Measurements from ENCODE around the gene LAMB3.

Gene LAMB3

DNA sequence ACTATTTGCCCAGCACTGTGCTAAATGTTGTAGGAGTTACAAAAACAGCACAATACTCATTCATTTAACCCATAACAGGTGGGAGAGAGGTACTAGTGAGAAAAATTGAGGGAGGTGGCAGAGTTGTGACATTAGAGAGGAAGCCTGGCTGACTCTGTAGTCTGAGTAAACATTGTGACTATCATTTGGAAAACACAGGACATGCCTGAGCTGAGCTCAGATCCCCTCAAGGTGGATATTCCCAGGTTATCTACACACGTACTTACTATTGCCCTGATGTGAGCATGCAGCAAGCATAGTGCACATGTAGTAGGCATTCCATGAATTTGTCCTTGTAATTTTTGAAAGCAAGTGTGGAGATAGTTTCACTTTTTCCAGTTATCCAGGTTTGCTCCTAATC is 57.8 kb downstream of the LAMB3 start:
- no peak for DNase-seq

DNA sequence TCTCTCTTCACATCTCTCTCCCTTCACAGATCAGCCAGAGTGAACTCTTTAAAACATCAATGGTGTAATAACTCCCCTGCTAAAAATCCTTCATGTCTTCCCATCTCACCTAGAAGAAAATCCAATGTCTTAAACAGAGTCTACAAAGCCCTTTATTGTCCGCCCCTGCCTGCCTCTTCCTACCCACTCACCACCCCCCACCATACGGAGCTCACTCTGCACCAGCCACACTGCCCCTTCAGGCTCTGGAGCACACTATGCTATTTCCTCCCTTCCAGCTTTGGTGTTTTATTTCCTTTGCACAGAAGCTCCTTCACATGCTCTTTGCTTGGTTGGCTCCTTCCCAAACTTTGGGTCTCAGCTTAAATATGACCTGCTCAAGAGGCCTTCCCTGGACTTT is 58.5 kb downstream of the LAMB3 start:
- no peak for DNase-seq

DNA sequence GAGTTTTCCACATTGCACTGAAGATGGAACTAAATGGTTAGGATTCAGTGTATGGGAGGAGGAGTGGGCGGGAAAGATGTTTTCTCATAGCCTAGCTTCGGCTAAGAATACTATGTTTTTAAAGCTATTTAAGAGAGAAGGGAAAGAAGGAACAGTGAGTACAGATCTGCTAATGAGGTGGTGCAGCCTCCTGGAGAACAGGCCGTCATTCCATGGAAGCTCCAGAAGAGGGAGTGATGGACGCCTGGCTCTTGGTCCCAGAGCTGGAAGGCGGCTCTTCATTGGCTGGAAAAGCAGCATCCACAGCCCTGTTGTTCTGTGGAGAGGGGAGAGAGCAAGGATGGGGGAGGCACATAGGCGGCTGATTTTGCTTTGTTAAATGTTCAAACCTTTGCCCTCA is 61.8 kb downstream of the LAMB3 start:
- peak; percentile 8 for DNase-seq

DNA sequence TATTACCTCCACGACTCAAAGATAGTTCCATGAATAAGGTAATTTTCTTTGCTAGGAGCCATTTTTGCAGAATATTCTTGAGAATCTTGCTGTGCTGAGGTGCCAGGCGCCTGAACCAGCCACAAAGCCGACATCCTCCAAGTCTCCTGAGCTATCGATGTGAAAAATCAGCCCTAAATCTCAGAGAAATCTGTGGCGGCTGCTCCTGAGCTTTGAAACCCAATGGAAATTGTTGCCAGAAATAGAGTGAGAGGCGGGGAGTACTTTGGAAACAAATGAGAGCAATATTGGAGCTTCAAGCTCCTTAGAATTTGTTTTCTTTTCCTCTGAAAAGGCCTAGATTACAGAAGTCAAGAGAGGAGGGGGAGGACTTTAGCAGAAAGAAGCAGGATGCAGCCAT is 62.4 kb downstream of the LAMB3 start:
- DNase-seq = no peak

DNA sequence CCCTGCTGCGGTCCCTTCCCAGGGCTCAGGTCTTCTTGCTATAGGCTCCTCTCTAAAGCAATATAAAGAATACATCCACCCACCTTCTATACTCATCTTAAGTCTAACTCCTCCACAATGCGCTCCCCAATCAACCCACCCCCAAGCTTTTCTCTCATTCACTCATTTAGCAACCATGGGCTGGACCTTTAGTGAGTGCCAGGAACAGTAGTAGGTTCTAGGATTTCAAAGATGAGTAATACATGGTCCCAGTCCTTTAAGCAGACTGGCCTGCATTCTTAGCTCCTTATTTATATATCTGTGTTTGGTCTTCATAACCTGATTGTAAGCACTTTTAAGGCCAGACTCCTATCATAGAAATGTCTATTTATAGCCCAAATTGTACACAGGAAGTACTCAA is 62.8 kb downstream of the LAMB3 start:
- DNase-seq = no peak

DNA sequence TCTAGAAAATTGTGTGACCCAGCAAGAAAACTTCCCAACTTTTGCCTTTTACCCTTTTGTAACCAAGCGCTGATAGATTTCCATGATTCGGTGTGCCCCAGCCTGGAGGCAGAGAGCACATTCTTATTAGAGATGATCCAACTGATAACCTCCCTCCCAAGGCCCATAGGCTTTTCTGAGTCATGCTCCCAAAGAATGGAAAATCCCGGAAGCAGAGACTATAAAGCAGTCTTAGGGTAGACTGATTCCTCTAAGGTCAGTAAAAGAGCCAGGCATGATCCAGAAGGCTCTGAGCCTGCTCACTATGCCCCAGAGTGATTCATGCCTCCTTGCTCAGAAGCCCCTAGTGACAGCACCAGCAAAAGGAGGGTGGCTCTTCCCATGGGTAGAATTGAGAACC is 64.4 kb downstream of the LAMB3 start:
- DNase-seq = no peak

DNA sequence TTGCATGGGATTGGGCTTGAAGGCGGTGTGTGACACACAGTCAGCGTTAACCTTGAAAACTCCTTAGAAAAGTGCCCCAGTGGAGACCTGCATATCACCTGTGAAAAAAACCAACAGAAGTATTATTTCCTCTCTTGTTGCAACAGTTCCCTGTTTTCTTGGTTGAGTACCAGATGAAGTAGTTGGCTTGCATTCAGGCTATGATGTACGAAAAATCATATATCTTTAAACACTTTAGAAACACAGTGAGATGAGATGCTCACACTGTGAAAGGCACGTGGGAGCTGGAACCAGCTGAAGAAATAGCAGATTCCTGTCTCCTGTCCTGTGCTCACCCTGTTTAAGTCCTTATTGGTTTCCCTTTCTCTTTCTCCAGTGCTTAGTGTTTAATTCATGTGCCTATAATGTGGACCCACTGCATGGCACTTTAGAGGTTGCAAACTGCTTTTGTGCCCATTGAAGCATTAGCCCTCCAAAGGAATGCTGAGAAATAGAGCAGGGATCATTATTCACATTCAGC is 65.9 kb downstream of the LAMB3 start:
- DNase-seq = no peak

DNA sequence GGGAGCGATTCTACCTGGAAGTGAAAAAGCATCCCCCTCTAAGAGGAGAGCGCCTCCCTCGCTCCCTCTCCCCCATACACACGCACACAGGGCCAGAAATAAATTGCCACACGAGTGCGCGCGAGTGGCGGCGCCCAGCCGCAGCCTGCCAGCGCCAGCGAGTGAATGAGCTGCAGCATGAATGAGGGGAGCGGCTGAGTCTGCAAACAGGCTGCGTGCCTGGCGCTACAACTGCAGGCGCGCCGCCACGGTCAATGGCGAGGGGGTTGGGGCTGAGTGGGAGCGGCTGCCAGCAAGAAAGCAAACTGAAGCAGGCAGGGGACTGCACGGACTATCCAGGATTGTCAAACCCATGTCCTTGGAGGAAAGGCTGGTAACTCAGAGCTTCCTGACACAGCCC is 66.6 kb downstream of the LAMB3 start:
- peak; percentile 71 for DNase-seq

DNA sequence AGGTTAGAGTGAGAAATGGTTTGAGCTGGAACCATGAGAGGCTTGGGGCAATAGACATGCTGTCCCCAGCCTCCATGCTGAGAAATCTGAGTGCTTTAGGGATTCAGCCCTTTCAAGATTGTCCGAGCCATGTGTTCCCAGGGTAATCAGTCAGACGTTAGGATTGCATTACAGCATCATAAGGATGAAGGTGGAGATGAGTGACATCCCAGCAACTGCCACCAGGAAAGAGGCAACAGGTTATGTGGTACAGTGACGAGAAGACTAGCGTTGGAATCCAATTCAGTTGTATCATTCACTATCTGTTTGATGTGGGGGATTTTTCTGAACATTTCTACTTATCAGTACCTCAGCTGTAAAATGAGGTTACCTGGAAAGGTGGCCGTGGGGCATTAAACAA is 67.0 kb downstream of the LAMB3 start:
- no peak for DNase-seq

DNA sequence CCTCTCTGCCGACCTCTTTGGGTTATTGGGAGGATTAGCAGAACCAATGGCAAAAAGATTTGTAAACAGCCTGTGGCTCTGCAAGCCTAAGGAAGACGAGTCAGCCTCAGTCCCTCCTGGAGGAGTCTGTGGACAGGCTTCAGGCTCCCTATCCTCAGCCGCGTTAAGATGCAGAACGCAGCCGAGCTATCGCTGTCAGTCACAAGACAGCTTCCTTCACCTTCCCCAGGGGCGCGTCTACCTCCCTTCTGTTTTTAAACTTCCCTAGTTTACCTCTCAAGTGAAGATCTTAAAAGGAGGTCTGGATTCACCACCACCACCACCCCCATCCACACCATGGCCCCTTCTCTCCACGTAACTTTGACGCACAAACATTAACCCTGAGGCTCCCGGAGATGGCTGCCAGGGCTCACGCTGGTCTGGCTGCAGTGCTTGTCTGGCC is 68.0 kb downstream of the LAMB3 start:
- DNase-seq = no peak

DNA sequence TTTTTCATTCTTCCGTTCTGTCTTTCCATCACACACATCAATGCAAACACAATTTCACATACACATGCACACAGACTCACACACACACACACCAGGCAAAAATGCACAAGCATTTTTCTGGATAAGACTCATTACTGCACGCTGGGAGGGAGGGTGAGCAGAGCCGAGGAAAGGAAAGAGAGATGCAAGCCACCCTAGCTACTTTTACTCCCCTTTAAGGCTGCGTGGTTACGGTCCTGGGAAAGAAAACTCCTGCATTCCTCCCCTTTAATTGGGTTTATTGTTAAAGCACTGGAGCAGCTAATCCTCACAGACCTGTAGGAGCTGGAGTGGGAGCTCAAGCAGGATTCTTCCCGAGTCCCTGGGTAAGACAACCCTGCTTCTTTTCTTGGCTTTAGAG is 68.8 kb downstream of the LAMB3 start, which contains the start of gene CAMK1G:
TSS of gene CAMK1G (plus strand) at position 307 of the 400 bp plus-strand sequence. CDS start 11,270 bp downstream, outside the sequence.
- DNase-seq = no peak

DNA sequence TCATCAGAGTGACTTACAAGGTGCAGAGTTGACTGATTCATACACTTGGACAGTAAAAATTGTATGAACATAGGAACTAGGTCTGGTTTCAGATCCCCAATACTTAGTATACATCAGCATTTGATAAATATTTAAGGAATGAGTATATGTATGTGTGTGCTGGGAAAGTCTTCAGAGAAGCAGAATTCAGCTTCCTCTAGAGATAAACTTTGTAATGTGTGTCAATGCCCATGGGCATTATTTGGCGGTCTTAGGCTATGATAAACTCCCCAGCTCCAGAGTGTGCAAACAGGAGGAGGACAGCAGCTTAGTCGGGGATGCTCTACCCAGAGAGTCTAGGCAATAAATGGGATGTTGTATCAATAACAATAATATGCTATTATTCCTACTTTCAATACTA is 71.6 kb downstream of the LAMB3 start:
- DNase-seq = no peak

DNA sequence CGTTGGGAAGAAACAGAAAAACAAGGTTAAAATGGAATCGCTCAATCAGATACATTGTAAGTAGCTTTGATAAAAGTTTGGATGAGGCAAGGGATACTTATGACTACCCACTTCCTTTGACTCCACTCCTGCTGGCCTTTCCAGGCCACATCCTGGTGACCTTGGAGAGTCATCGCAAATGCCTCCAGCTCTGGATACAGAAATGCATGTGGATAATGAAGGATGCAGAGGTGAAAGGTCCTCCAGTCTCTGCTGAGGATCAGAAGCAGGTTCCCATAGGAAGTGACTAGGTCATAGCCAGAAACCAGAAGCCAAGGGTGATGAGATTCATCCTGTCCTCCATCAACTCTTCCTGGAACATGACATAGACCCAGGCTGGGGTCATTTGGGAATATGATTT is 74.9 kb downstream of the LAMB3 start:
- no peak for DNase-seq

DNA sequence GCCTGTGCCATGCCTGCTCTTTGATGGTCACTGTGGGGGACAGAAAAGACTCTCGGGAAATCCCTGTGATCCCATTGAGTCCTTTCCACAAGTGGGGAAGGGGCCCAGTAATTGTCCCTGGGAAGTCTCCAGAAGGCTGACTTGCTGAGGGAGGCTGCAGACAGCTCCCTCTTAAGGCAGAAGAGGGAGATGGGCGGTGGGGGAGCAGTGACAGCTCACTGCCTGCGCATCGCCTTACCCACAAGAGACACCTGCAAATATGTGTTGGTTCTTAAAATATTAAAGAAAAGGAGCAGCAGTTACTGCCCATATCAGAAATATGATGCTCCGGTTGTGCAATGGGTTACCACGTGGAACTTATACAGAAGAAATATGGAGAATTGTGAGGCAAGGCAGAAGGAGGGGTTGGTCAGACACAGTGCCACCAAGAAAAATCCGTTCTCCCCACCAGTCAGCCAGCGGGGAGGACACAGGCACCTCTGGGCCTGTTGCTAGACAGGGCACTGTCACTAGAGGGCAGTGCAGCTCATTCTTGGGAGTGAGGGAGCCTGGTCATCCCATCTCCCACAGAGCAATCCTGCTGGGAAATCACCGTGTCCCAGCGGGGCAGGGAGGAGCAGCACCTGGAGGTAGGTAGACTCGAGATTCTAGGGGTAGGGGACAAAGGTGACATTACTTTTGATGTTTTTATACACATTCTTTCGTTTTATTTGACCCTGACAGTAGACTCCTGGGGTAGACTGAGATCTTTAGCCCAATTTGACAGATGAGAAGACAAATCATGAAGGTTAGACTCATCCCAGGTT is 75.6 kb downstream of the LAMB3 start:
- peak; percentile 37 for DNase-seq

DNA sequence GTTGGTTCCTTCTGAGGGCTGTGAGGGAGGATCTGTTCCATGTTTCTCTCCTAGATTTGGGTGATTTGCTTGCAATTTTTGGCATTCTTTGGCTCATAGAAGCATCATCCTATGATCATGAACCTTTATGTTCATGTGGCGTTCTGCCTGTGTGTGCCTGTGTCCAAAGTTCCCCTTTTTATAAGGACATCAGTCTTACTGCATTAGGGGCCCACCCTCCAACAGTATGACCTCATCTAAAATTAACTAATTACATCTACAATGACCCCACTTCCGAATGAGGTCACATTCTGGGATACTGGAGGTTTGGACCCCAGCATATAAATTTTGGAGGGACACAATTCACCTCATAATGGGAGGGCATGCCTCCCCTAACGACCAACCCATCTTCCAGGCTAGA is 81.5 kb downstream of the LAMB3 start:
- no peak for DNase-seq

DNA sequence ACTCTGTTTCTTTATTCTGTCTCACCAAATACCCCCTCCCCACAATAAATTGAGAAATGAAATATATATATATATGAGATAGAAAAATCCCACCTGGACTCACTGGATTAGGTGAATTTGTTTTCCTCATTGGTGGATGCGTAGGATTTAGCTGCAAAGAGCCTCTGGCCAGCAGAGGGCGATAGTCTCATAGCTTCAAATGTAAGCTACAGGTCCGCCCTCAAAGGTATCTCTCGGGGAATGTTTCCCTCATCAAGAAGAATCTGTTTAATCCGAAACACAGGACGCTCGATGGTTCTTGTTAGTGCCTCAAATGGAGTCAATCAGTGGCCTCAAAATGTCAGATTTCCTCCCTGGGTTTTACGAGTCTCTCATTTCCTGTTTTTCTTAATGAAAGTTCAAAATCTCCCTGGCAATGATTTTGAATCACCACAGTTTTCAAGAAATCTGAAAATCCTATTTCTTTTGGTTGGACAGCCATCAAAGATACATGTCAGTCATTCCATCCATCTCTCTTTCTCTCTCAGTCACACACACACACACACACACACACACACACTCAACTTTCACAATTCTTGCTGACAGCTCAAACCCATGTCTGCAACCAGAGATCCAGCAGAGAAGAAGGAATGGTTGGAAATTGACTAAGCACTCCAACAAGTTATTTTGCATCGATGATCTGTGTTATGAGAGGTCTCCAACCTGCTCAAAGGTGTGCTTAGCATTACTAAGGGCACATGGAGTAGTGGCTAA is 82.6 kb downstream of the LAMB3 start:
- peak; percentile 76 for DNase-seq

DNA sequence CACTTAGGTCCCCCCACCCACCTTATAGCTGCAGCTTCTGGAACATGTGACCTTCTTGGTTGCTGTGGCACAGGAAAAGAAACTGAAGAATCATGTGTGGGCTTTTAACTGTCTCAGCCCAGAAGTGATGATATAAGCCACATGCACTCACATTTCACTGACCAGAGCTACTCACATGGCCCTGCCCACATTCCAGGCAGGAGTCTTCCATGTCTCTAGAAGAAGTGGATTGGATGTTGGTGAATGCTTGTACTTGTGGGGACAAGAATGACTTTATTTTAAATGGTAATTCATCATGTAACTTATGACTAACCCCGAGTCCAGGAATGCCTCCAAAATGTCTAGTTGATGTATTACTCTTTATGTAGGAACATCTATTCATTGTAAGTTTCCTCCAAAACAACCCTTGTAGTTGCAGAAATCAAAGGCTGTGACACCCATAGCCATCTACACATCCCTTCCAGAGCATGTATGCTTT is 84.5 kb downstream of the LAMB3 start:
- DNase-seq = no peak

DNA sequence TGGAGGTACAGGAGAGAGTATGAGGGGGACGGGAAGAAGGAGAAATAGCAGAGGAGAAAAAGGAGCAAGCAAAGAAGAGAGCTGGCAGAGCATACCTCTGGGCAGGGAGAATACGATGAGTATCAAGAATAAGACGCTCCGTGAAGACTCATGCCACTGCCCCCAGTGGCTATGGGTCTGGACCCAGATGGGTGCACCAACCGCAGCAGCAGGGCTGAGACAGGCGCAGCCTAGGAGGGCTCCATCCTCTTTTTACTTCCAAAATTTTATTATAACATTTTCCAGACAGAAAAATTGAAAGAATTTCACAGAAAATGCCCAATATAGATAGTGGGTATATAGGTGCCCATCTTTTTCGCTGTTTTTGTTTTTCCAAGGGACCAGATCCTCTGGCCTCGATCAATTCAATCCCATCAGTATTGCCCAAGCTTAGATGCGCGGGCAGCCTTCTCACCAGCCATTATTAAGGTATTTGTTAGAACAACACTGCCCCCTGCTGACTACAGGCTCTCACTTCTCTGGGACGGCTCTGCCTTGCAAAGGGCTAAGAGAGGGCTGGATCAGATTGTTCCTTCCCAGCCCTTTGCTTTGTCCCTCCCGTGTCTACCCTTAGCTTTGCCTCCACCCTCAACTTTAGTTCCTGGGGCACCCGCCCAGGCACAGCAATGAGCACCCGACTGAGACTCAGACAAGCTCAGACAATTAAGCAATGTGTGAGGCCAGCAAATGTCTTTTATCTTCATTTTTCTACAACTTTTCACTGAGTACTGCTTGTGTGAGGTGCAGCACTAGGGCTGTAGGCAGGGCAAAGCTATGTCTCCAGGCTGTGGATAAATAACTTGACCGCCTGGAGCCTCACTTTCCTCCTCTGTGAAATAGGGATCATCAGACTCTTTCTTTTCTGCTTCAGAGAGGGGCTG is 86.2 kb downstream of the LAMB3 start:
- DNase-seq = peak; percentile 87

Measured in NCI-H1105 treated with DMSO at 0.1 percent for 48 hours (cell line).